Measurements from ENCODE around the gene HSPA9.

Gene HSPA9

DNA sequence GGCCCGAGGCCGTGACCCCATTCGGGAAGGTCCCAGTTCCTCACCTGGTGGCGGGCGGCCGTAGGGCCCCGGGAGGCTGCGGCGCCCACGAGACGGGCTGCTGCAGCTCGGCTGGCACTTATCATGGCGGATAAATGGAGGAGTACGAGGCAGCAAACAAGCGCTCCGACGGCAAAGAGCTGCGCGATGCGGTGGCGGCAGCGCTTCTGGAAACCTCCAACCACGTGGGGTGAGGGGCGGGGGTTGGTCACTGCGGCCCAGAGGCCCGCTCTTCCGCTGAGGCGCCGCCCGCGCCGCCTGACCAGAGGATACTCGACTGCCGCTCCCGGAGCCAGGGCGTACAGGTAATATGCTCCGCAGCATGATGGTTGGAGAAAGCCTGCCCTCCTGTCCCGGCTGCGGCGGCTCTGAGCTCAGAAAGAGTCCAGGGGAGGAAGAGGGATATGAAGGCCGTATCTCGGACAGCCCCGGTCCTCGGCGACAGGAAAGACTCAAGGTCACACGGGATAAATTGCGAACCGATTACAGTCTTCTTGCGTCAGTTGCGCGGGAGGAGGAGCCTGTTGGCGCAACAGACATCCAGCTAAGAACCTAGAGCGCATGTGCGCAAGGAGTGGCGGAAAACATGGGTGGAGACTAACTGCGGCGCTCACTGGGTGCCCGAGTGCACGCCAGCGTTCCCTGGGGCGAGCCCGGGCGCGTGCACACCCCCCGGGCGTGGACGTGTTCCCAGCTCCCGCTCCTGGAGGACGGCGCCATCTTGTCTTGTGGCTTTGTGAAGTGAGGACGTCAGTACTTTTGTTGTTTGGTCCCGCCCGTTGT, at the start of gene HSPA9:
Gene HSPA9, minus strand, starts transcription at position 208 of the 822 bp plus-strand sequence. Its CDS starts 83 bp downstream, at position 125.
- DNase-seq: peak; percentile 99

DNA sequence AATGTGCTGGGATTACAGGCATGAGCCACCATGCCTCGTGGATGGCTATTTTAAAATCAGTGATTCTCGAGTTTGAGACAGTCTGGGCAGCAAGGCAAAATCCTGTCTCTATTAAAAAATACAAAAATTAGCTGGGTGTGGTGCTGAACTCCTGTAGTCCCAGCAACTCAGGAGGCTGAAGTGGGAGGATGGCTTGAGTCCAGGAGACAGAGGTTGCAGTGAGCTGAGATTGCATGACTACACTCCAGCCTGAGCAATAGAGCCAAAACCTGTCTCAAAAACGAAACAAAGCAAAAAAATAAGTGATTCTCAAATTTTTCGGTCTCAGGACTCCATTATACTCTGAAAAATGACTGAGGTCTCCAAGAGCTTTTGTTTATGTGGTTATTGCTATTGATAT, 47.9 kb upstream of the HSPA9 start:
- no peak for DNase-seq

DNA sequence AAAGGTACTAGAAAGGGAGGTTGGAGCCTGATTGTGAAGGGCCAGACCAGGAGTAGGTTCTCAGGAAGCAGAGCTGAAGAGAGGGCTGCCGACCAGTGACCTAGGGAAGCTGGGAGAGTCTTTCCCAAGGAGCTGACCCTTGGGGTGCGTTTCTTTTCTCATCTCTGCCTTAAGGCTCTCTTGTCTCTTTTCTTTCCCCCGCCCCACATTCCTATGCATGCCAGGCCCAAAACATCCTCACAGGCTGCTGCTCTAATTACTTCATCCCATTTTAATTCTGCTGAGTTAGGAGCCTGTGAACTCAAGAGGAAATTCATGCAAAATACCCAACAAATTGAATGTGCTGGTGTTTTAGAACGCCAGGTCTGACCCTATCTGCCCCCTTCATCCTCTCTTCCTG, 46.9 kb upstream of the HSPA9 start:
- no peak for DNase-seq

DNA sequence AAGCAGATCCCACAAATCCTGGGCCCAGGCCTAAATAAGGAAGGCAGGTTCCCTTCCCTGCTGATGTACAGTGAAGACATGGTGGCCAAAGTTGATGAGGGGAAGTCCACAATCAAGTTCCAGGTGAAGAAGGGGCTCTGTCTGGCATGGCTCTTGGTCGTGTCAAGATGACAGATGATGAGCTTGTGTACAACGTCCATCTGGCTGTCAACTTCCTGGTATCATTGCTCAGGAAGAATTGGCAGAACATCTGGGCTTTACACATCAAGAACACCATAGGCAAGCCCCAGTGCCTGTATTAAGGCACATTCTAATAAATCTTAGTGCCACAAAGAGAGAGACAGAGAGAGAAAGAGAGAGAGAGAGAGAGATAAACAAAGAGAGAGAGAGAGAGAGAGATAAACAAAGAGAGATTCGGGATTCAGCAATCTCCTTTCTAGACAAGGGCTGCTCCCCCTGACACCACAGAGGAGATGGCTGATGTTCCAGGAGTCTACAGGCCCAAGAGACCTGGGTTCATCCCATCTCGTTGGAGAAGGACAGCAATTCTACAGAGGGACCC, 45.5 kb upstream of the HSPA9 start:
- DNase-seq: no peak

DNA sequence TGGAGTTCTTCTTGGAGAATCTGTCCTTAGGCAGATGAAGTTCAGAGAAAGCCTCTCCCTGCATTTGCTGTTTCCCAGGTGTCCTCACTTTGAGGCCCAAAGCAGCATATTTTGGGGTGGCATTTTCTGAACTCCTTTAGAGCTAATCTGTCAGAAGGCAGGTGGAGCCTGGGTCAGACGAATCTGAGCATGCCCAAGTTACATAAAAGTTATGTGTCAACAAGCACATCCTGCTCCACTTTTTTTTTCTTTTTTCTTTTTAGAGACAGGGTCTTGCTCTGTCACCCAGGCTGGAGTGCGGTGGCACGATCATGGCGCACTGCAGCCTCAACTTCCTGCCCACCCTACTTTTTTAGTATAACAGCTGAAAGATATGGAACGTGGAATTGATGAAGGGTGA, 41.3 kb upstream of the HSPA9 start:
- DNase-seq: no peak

DNA sequence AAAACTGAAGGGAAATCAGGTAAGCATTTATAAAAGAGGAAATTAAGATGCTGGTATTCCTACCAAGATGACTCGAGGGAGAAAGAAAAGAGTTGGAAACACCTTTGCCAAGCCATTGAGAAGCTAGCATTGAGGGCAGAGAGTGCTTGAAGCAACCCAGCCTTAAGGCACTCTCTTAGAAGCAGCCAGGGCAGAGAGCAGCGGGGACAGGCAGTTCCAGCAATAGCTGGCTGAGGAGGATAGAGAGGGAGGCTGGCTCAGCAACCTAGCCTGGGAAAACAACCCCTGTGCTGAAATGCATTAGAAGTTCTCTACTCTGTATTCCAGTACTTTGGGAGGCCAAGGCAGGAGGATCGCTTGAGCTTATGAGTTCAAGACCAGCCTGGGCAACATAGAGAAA, 40.3 kb upstream of the HSPA9 start:
- DNase-seq: no peak

DNA sequence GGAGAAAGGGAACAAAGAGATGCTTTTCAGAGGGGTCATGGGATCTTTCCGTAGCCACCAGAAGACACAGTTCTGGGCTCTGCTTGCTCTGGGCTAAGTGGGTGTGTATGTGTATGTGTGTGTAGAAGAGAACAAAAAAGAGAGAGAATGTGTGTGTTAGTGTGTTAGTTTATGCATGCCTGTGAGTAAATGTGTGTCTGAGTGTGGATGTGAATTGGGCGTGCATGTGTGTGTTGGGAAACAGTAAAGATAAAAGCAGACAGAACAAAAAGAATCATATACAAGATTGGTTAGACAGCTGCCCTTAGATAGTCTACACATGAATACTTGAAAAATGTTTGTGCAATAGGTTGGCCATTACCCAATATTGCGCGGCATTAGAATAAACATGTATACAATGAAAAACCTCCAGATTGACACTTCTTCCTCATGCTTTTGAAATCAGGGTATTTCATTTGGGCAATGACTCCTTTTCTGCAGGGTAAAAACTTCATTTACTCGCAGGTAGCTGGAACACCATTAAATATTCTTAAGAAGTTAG, 36.5 kb upstream of the HSPA9 start:
- no peak for DNase-seq

DNA sequence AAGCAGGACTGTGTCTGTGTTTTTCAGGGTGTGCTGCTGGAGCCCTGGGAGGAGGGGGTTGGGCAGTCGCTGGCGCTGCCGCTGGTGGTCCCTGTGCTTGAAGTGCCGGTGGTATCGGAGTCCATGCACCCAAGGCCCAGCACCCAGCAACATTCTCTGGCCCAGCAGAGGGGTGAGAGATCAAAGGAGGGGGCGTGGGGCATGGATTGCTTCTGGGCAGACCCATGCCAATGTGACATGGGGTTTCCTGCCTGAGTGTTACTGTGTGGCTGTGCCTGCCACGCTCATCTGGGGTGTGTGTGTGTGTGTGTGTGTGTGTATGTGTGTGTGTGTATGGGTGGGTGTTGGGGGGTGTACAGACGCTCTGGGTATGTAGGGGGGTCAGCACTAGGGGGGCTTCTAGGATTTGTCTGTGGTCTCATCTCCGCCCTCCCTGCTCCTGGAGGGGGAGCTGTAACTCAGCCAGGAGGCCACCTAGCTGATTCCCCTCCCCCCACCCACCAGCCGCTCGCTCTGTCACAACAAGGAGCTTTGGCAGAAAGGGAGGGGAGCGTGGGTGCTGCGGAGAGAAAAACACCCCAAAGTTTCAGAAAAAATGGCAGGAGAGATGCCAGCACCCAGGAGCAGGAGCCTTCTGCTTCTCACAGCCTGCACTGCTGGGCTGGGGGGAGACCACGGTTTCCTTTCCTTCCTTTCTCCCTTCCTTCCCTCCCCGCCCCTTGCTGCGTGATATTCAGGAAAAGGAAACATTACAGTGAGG, 35.9 kb upstream of the HSPA9 start:
- DNase-seq: peak; percentile 61

DNA sequence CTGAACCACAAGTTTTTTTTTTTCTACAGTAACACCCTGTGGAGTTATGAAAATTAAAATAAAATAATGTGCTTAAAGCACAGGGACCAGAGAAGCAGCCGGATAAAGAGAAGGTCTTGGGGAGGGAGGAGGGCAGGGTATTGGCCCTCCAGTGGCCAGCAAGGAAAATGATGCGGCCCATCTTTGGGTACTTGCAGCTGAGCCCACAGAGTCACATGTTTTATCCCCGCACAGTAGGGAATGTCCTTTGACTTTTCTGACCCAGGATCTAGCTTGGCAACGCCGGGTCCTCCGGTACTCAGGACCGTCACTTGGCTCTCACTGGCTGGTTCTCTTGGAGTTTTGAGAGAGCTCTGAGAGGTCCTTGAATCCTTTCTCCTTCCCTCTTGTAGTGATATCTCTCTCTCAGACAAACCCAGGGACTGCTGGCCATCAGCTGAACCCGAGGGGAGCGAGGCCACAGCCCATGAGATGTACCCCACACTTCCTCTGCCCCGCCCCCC, 35.3 kb upstream of the HSPA9 start:
- DNase-seq: no peak

DNA sequence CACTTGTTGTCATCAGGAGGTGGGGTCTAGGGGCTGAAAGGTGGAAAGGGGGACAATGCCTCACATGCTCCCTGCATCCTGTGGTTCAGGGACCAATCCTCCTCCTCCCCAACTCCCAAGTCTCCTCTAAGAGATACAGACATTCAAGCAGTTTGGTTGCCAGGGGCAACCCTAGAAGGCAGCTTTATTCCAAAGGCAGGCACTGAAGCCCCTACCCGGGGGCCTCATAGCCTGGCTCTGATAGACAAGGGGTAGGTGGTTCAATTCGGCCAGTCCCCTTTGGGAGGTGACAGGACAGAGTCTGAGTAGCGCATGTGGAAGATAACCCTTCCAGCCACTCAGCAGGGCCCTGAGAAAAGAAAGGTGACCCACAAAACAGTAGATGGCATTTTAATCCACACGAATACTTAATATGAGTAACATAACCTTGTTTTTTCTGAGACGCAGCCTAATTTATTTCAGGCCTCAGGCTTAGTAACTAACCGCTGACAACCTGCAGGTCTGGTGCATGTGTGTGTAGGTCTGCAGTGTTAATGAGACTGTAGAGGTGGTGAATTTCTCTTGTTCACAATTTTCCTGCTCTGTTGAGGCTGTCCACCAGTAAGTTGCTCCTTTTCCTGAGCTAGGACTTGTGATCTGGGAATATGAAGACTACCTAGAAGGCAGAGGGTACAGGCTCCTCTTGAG, 31.3 kb upstream of the HSPA9 start:
- no peak for DNase-seq

DNA sequence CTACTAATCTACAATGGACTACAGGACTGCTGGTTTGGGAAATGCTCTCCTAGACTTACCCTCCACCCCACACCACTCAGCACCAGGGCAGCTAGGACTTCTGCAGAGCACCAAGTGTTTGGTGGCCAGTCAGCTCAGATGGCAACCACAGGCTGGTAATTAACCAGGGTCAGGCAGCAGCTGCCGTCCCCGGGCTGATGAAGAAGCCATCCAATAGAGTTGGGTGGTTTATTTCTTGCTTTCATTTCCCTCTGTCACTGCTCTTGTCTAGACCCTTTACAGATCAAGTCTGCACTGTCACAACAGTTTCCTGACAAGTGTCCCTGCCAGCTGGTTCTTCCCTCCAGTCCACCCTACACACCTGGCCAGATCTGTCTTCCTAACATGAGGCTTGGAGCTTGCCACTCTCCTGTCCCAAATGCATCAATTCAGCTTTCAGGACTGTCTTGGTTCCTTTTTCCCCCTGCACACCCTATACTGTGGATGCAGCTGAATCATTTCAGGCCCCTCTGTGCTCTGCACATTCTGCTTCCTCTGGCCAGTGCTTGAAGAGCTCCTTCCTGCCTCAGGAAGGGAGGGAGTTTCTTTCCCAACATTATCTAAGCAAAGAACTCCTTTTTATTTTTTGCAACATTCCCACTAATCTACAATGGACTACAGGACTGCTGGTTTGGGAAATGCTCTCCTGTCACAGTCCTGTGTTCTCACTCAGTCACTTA, 30.2 kb upstream of the HSPA9 start:
- no peak for DNase-seq

DNA sequence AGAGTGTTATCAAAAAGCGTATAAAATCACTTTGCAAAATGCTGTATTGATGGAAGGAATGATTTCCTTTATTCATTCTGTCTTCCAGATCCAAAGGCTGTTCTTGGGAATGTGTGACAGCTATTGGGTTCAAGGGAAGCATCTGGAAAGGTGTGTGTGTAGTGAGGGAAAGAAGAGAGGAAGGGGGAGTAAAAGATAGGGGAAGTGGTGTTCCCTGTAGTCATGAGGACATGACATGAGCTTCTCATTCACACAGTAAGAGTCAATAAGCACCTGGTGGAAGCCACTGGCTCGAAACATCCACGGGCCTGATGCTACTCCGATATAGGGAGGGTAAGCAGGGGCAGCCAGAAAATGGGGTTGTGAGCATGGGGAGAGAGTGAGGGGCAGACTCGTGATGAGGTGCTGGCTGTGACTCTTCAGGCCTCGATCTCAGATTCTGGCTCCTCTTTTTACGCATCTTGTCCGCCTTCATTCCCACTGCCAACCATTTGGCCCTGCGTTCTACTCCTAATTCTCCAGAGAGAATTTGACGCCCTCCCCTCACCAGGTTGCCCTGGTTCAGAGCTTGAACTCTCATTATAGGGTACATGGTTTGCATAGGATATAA, 29.1 kb upstream of the HSPA9 start:
- DNase-seq: no peak

DNA sequence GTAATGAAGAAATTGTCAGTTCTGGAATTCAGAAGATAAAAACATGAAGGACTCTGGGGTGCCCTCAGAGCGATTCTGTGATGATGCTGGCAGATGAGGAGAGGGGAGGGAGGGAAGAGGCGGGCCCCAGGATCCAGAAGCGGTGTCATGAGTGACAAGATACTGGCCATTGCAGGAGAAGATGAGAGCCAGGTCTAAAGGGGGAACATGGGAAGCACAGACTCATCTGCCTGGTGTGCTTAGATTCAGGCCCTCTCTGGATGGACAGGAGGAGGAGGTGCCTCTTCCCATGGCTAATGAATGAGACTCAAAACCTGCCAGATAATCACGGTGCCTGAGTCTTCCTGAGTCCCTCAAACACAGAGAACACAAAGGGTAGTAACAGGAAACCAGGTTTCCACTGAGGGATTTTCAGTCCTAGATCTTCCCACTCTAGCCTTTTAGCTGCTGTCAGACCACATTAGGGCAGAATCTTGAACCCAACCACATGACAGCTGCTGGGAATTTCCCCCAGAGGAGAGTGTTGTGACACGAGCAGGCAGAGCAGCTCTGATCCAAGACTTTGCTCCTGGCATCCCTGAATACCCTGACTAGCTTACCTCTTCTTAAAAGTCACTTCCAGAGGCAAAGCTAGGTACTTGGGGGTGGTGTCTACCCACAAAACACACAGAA, 28.2 kb upstream of the HSPA9 start:
- no peak for DNase-seq

DNA sequence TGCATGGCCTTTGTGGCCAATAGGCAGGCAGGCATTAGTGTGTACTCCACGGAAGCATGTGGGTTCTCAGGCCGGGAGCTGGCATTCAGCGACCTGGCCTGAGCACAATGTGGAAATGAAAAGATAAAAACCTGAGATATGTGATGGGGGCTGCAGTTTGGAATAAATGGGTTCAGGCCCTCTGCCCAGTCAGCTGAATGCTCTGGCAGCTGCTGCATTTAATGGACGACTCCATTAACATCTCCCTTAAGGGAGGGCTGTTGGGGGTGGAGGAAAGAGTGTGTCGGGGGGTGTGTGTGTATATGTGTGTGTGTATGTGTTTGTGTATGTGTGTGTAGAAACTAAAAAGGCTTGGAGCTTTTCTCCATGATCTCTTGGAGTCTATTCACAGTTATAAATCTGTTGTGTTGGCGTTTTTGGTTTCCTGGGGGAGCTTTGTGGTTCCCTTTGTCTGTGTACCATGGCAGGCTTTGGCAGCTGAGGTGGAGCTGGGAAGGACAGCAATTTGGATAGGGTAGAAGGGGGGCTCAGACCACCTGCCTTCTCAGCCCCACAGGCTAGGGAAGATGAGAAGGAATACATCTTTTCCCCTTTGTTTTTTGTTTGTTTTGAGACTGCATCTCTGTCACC, 27.3 kb upstream of the HSPA9 start:
- no peak for DNase-seq

DNA sequence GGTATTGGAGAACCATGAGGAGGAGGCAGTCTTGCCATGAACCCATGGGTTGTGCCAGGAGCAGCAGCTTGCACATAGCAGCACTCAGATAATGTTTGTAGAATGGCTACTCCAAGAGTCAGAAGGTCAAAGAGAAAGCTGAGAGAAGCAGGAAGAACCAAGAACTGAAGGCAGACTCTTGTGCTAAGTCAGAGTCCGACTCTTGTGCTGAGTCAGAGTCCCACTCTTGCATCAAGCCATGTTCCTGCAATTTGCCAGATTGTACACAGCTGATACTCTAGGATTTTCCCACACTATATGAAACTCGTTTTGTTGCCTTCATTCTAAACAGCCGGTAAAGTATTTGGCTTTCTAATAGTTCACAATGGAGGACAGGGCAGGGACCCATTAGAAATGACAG, 26.2 kb upstream of the HSPA9 start:
- DNase-seq: no peak

DNA sequence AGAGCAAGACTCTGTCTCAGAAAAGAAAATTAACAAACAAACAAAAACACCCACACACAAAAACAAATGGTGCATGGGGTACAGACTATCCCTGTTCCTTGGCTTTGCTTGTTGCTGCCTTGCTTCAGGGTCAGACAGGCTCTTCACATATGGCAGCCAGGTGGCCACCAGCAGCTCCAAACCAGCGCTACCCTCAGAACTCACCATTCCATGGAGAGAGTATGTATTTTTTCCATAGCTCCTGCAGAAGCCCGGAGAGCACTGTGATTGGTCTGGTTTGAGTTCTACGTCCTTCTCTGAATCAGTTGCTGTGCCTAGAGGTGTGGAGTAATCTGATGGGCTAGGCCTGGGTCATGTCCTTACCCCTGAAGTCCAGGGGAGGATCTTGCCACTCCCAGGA, 25.2 kb upstream of the HSPA9 start:
- DNase-seq: no peak

DNA sequence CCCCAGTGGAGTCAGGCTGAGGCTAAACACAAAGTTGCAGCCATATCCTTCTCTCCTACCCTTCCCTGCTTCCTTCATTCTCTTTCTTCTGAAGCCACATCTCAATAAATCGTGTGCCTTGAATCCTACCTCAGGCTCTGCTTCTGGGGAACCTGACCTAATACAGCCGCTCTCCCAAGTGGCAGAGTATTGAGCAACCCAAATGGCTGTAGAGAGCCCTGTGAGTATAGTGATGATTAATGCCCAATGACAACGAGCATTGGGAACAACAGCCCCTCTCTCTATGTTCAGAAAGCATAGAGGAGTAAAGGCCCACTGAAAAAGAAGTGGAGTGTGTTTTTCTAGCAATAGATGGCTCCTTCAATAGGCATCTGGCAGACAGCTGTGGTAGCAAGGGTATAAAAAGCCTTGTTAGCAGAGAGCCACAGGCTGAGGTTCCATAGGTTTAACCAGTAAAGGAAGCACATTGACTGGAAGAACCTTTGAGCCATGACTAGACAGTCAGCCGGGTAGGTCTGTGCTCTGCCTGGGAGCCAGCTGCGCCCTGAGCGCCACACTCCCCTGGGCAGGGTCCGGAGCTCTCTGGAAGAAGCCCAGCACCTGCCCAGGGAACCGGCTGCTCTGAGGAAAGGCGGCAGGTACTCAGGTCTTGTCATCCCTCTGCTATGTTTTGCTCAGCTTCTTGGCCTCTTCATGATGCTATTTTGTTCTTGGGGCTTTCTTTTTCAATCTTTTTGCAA, 22.6 kb upstream of the HSPA9 start:
- DNase-seq: no peak

DNA sequence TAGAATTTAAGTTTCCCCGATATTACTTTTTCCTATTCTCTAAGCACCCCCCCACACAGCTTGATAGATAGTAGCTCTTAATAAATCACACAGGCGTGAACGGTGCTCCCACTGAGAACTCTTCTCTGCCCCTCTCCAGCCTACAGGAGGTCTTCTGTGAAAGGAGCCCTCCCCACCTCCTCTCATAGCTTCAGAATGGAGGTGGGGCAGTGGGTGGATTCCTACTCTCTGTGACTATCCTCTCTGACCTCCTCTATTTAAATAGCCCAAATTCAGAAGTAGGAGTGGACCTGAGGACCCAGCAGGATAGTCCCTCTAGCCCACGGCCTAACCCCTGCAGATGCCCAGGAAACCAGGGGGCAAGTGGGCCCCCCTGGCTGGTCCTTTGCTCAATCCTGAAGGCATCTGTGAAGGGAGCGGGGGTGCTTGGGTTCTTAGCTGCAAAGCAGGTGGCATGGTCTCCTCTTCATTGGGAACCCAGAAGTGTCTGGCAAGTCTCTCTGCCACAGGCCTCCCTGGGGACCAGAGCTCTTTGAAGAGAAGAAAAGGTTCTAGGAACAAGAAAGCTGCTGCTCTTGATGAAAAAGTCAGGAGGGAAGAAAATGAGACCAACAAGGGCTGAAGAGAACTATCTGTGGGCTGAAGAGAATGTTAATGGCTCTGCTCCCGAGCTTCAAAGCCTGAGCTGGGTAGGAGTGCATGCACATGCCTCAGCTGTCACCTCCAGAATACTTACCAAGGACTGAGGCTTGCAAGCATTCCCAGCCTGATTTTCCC, 21.1 kb upstream of the HSPA9 start:
- no peak for DNase-seq

DNA sequence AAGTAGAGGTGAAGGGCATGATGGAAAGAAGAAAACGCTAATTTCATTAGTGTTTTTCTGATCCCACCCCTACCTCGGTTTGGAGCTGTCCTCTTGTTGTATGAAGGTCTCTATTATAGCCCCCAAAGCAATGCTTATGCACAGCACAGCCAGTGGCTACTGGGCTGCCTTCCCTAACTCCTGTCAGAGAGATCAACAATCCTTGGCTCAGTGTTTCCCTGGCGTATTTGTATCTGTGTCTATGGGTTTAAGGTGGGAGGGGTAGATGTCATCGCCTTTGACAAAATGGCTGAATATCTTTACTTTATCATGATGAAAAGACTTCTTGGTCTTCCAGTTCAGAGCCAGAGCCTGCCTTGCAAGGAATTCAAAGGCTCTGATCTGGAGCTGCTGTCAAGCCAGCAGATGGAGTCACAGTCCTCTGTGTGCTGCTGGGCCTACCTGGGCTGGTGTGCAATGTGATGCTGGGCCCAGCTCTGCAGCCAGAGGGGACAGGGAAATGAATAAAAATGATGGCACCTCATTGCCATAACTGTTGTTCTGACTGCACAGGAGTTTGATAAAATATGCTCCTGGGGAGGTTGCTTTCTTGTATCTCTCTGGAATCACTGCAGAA, 20.1 kb upstream of the HSPA9 start:
- no peak for DNase-seq

Measured in left hindlimb (tissue), 1 donor.